GM12878 (cell line): ENCODE results near the gene NOL4L. TPM values are rescaled to one million over a fixed set of nuclear protein-coding genes. Genes with fewer than 3 reads are reported as not detected.

ENCODE experiments used
- ATAC-seq: fragments of 200-7000 bp; cut with Tn5 transposase; 3 replicates; pipeline ENCODE4 v1.9.1; 2020; ENCODE audit warnings: mild to moderate bottlenecking, moderate library complexity
- BruUV-seq: library from RNA; stranded (reverse); fragments of 400-500 nt; replicated peaks from 2 replicates; lab custom pipeline; 2021; lab: Mats Ljungman, UMichigan
- CTCF ChIA-PET: fragments of 300-600 bp; sonication (Branson Sonifier 250); formaldehyde crosslinking; extraction: SDS; loops from one replicate; lab custom pipeline; 2021; ENCODE audit warnings: inconsistent platforms; lab: Yijun Ruan, JAX
- POLR2A ChIA-PET: fragments of 350-600 bp; formaldehyde crosslinking; extraction: SDS; loops from one replicate; lab custom pipeline; 2021; ENCODE audit warnings: inconsistent platforms; lab: Charles Lee
- RAD21 ChIA-PET: fragments of 300-600 bp; sonication (Branson Sonifier 250); formaldehyde crosslinking; loops from one replicate; lab custom pipeline; 2023; ENCODE audit warnings: antibody characterized with exemption; ENCODE audit not compliant: unreplicated experiment; lab: Charles Lee
- SMC1A ChIA-PET: fragments of 300-600 bp; sonication (Branson Sonifier 250); formaldehyde crosslinking; loops from one replicate; lab custom pipeline; 2023; ENCODE audit not compliant: unreplicated experiment, uncharacterized antibody; lab: Charles Lee
- DNase-seq: peaks from one replicate; pipeline ENCODE4 v3.0.0-alpha.2; 2011; ENCODE audit warnings: low read depth, low spot score
- FAIRE-seq: peaks from 3 replicates; lab custom pipeline; 2011; peaks lifted over from hg19 to GRCh38; lab: Jason Lieb, UNC
- H2AFZ ChIP-seq: 2 replicates; pipeline ENCODE4 v1.6.0; 2011; ENCODE audit warnings: low read depth, low read length, control low read depth; ENCODE audit not compliant: control insufficient read depth
- H3K27ac ChIP-seq: 2 replicates; pipeline ENCODE4 v1.5.1; 2011; ENCODE audit warnings: control low read depth; ENCODE audit not compliant: control insufficient read depth, insufficient read depth
- H3K27me3 ChIP-seq, 2 experiments: replicated peaks in 1 of 2; 2 replicates each; pipeline versions ENCODE4 v1.6.0 to v1.6.1; 2011; ENCODE audit warnings: low read length in 1 of 2; ENCODE audit not compliant: control insufficient read depth in 2 of 2, insufficient read depth in 2 of 2
- H3K36me3 ChIP-seq, 2 experiments: 2 replicates each; pipeline ENCODE4 v1.5.1; 2011; ENCODE audit warnings: low read length in 1 of 2; ENCODE audit not compliant: control insufficient read depth in 2 of 2, insufficient read depth in 2 of 2
- H3K4me1 ChIP-seq: 2 replicates; pipeline ENCODE4 v1.6.1; 2011; ENCODE audit warnings: mild to moderate bottlenecking, low read length, moderate library complexity, mixed read lengths; ENCODE audit not compliant: control insufficient read depth, insufficient read depth
- H3K4me2 ChIP-seq: 2 replicates; pipeline ENCODE4 v1.6.0; 2011; ENCODE audit warnings: control low read depth; ENCODE audit not compliant: control insufficient read depth, insufficient read depth
- H3K4me3 ChIP-seq: fragments of 200-600 bp; sonication (generic); 2 replicates; pipeline ENCODE4 v1.5.1; 2016
- H3K79me2 ChIP-seq: 2 replicates; pipeline ENCODE4 v1.6.0; 2011; ENCODE audit warnings: low read length; ENCODE audit not compliant: control insufficient read depth, insufficient read depth
- H3K9ac ChIP-seq: 2 replicates; pipeline ENCODE4 v1.8.0; 2011; ENCODE audit warnings: low read length, control low read depth, mixed read lengths; ENCODE audit not compliant: control insufficient read depth, insufficient read depth
- H3K9me3 ChIP-seq: replicated peaks from 3 replicates; pipeline ENCODE4 v1.5.1; 2011; ENCODE audit warnings: mild to moderate bottlenecking, low read length; ENCODE audit not compliant: control insufficient read depth, insufficient read depth
- H4K20me1 ChIP-seq: 2 replicates; pipeline ENCODE4 v1.6.0; 2011; ENCODE audit not compliant: control insufficient read depth, insufficient read depth
- E2F4 ChIP-seq: IDR thresholded peaks from 2 replicates; pipeline ENCODE4 v1.6.1; 2012; ENCODE audit warnings: low read depth, low read length, improper control_type of control experiment
- IKZF1 ChIP-seq: fragments of 450-650 bp; conservative IDR thresholded peaks from 2 replicates; pipeline ENCODE4 v1.6.1; 2017; ENCODE audit warnings: antibody characterized with exemption, mild to moderate bottlenecking
- KAT2A ChIP-seq: conservative IDR thresholded peaks from 2 replicates; pipeline ENCODE4 v1.6.1; 2011; ENCODE audit warnings: low read depth, low read length; ENCODE audit not compliant: control insufficient read depth
- KLF5 ChIP-seq: fragments of 450-650 bp; IDR thresholded peaks from 2 replicates; pipeline ENCODE4 v1.6.1; 2014; ENCODE audit warnings: mild to moderate bottlenecking; ENCODE audit not compliant: partially characterized antibody
- TCF12 ChIP-seq: IDR thresholded peaks from 2 replicates; pipeline ENCODE4 v1.6.1; 2011; ENCODE audit warnings: low read depth, mild to moderate bottlenecking, low read length
- ZNF207 ChIP-seq: fragments of 450-650 bp; IDR thresholded peaks from 2 replicates; pipeline ENCODE4 v1.6.1; 2014; ENCODE audit warnings: antibody characterized with exemption, mild to moderate bottlenecking, borderline replicate concordance
- ZNF274 ChIP-seq: IDR thresholded peaks from one replicate; pipeline ENCODE4 v1.8.0; 2011; ENCODE audit not compliant: insufficient read length, insufficient read depth
- WGBS: methylation state at CpG from one replicate; pipeline ENCODE4 v1.1.6; 2016; ENCODE audit warnings: low lambda C conversion rate; ENCODE audit not compliant: insufficient replicate concordance, insufficient coverage; ENCODE audit errors: missing lambda C conversion rate; 5-methylcytosine and 5-hydroxymethylcytosine counted together
- in situ Hi-C: fragments of 300-500 bp; cut with MboI; formaldehyde crosslinking; loops from 9 replicates; pipeline ENCODE4 v1.14.3; 2018; ENCODE audit warnings: mixed read lengths
- intact Hi-C: fragments of 100-400 bp; cut with micrococcal nuclease; formaldehyde crosslinking; loops from one replicate; pipeline ENCODE4 v1.14.2; 2022; ENCODE audit not compliant: unreplicated experiment
- polyA plus RNA-seq, 11 experiments: library from polyadenylated mRNA; depleted of rRNA in 4 of 11; unstranded in 6 of 11; stranded (reverse) in 5 of 11; fragments of >200 nt; fragmentation: Nextera tagmentation in 4 of 11; fragmentation: Illumina TruSeq in 1 of 11; extraction: Ambion mirVana in 4 of 11; extraction: Trizol in 1 of 11; gene quantifications; 1 replicate in 1 of 11; 2 replicates in 10 of 11; pipeline versions ENCODE4 v1.2.1 to v1.2.3, GENCODE V29; 2011 to 2016; ENCODE audit warnings: inconsistent platforms in 2 of 11, missing spikeins in 2 of 11, low read depth in 1 of 11
- total RNA-seq, 4 experiments: library from RNA; depleted of rRNA in 3 of 4; stranded (reverse); fragments of >200 nt in 3 of 4; fragmentation: Illumina TruSeq in 1 of 4; extraction: Trizol in 1 of 4; gene quantifications; 2 replicates each; pipeline versions ENCODE4 v1.2.1 to v1.2.3, GENCODE V29; 2013 to 2021

Gene NOL4L
- total and polyA plus RNA-seq, 10 of the 15 experiments (the other 5 are each of a cell fraction or from before 2014, with no cell fraction given), result 2.3 to 24.0 (median 8.0) TPM

GRCh38 chr20:32609993-32610392 is 24.9 kb upstream of the NOL4L start:
- ChIA-PET RAD21 (interaction anchor here (1.9 kb wide), 1 partner anchor 17 kb away, joined by 9 read pairs; no protein-coding TSS in a partner anchor), CTCF (no interaction called here), SMC1A (no interaction called here)
- H3K27me3 ChIP-seq, result no peaks in the 10 kb centered on the region
- H3K4me1 ChIP-seq, result no peaks in the 10 kb centered on the region
- WGBS, result 26% methylated on average over 4 of the region's 4 CpGs
- H3K9ac ChIP-seq, result no peak overlapping the region
- no peak for DNase-seq
- no TSS peak for BruUV-seq
- in situ Hi-C loops, result no loop called here
- H2AFZ ChIP-seq, result no peak overlapping the region
- no peaks in the 10 kb centered on the region for H3K36me3 ChIP-seq
- no peak overlapping the region for H3K4me2 ChIP-seq
- TF ChIP-seq ZNF207, result no peak
- no peak for TF ChIP-seq KAT2A
- no peak for TF ChIP-seq ZNF274
- TF ChIP-seq E2F4, result no peak
- TF ChIP-seq TCF12, result no peak
- TF ChIP-seq IKZF1, result no peak
- no peak for TF ChIP-seq KLF5
- TF ChIP-seq, all 136 proteins: peak for 0
- no peak overlapping the region for H3K27ac ChIP-seq
- POLR2A ChIA-PET, result no interaction called here
- no peaks in the 10 kb centered on the region for H3K9me3 ChIP-seq
- no peak for FAIRE-seq
- ATAC-seq, result no peak
- intact Hi-C loops, result no loop called here
- H3K79me2 ChIP-seq, result no peaks in the 10 kb centered on the region
- no peak overlapping the region for H3K4me3 ChIP-seq
- no peaks in the 10 kb centered on the region for H4K20me1 ChIP-seq
